HEK293 (cell line): ENCODE results near the gene SELENOM.

ENCODE experiments used
- BCL11A ChIP-seq: fragments of 450-650 bp; formaldehyde crosslinking; IDR thresholded peaks from 2 replicates; pipeline ENCODE4 v1.5.1; 2016; ENCODE audit warnings: low read depth, missing biosample characterization, missing genetic modification characterization
- KLF9 ChIP-seq: fragments of 450-650 bp; formaldehyde crosslinking; IDR thresholded peaks from 2 replicates; pipeline ENCODE4 v1.5.1; 2016; ENCODE audit warnings: missing biosample characterization, missing genetic modification characterization, low read depth
- SCRT1 ChIP-seq: fragments of 450-650 bp; formaldehyde crosslinking; IDR thresholded peaks from 2 replicates; pipeline ENCODE4 v1.5.1; 2016; ENCODE audit warnings: missing biosample characterization, missing genetic modification characterization, borderline replicate concordance
- SP2 ChIP-seq: fragments of 450-650 bp; formaldehyde crosslinking; IDR thresholded peaks from 2 replicates; pipeline ENCODE4 v1.5.1; 2016; ENCODE audit warnings: missing biosample characterization, missing genetic modification characterization
- YY1 ChIP-seq: fragments of 450-650 bp; formaldehyde crosslinking; IDR thresholded peaks from 2 replicates; pipeline ENCODE4 v1.5.1; 2018; ENCODE audit warnings: missing biosample characterization, missing genetic modification characterization
- ZBTB20 ChIP-seq: fragments of 450-650 bp; formaldehyde crosslinking; IDR thresholded peaks from 2 replicates; pipeline ENCODE4 v1.5.1; 2016; ENCODE audit warnings: missing biosample characterization, missing genetic modification characterization
- ZFP69B ChIP-seq: fragments of 450-650 bp; formaldehyde crosslinking; IDR thresholded peaks from 2 replicates; pipeline ENCODE4 v1.5.1; 2016; ENCODE audit warnings: missing biosample characterization, missing genetic modification characterization
- ZIC2 ChIP-seq: fragments of 450-650 bp; formaldehyde crosslinking; IDR thresholded peaks from 2 replicates; pipeline ENCODE4 v1.5.1; 2016; ENCODE audit warnings: missing biosample characterization, missing genetic modification characterization
- ZNF114 ChIP-seq: fragments of 450-650 bp; formaldehyde crosslinking; IDR thresholded peaks from 2 replicates; pipeline ENCODE4 v1.5.0; 2017; ENCODE audit warnings: missing biosample characterization, missing genetic modification characterization
- ZNF274 ChIP-seq, 2 experiments: fragments of 200-500 bp in 1 of 2; fragments of 450-650 bp in 1 of 2; sonication (Bioruptor generic) in 1 of 2; formaldehyde crosslinking in 1 of 2; IDR thresholded peaks; 2 replicates each; pipeline versions ENCODE4 v1.5.1 to v1.6.1; 2014 to 2016; ENCODE audit warnings: borderline replicate concordance in 1 of 2, inconsistent platforms in 1 of 2, low read length in 1 of 2, missing biosample characterization in 1 of 2, missing genetic modification characterization in 1 of 2
- ZNF324 ChIP-seq: fragments of 450-650 bp; formaldehyde crosslinking; IDR thresholded peaks from 2 replicates; pipeline ENCODE4 v1.5.1; 2016; ENCODE audit warnings: missing biosample characterization, missing genetic modification characterization
- ZNF335 ChIP-seq: fragments of 450-650 bp; formaldehyde crosslinking; conservative IDR thresholded peaks from 2 replicates; pipeline ENCODE4 v1.5.1; 2016; ENCODE audit warnings: missing biosample characterization, missing genetic modification characterization
- ZNF548 ChIP-seq: fragments of 450-650 bp; formaldehyde crosslinking; IDR thresholded peaks from 2 replicates; pipeline ENCODE4 v1.5.1; 2016; ENCODE audit warnings: missing biosample characterization, missing genetic modification characterization
- ZNF596 ChIP-seq: fragments of 450-650 bp; IDR thresholded peaks from 2 replicates; pipeline ENCODE4 v1.5.0; 2018; ENCODE audit warnings: missing biosample characterization, mild to moderate bottlenecking, missing genetic modification characterization, moderate library complexity
- ZNF600 ChIP-seq: fragments of 450-650 bp; formaldehyde crosslinking; IDR thresholded peaks from 2 replicates; pipeline ENCODE4 v1.5.1; 2016; ENCODE audit warnings: missing biosample characterization, missing genetic modification characterization
- ZNF654 ChIP-seq: fragments of 450-650 bp; formaldehyde crosslinking; IDR thresholded peaks from 2 replicates; pipeline ENCODE4 v1.5.1; 2016; ENCODE audit warnings: low read depth, missing biosample characterization, missing genetic modification characterization
- ZNF792 ChIP-seq: fragments of 450-650 bp; formaldehyde crosslinking; IDR thresholded peaks from 2 replicates; pipeline ENCODE4 v1.5.1; 2016; ENCODE audit warnings: missing biosample characterization, missing genetic modification characterization
- ZNF843 ChIP-seq: fragments of 450-650 bp; formaldehyde crosslinking; IDR thresholded peaks from 2 replicates; pipeline ENCODE4 v1.5.1; 2016; ENCODE audit warnings: missing biosample characterization, missing genetic modification characterization
- TF ChIP-seq, protein P1 (sequence below): fragments of 450-650 bp; formaldehyde crosslinking; optimal IDR thresholded peaks from 2 replicates; pipeline ENCODE3; 2016; ENCODE audit warnings: missing biosample characterization, mild to moderate bottlenecking, missing genetic modification characterization
- TF ChIP-seq, protein P2 (sequence below): fragments of 450-650 bp; formaldehyde crosslinking; IDR thresholded peaks from 2 replicates; pipeline ENCODE4 v1.5.1; 2016; ENCODE audit warnings: missing biosample characterization, missing genetic modification characterization
- TF ChIP-seq, protein P3 (sequence below): fragments of 450-650 bp; formaldehyde crosslinking; IDR thresholded peaks from 2 replicates; pipeline ENCODE4 v1.5.1; 2016; ENCODE audit warnings: missing biosample characterization, missing genetic modification characterization
- TF ChIP-seq, protein P4 (sequence below): fragments of 450-650 bp; formaldehyde crosslinking; IDR thresholded peaks from 2 replicates; pipeline ENCODE4 v1.5.1; 2016; ENCODE audit warnings: missing biosample characterization, missing genetic modification characterization
- TF ChIP-seq, protein P5 (sequence below): fragments of 450-650 bp; formaldehyde crosslinking; IDR thresholded peaks from 2 replicates; pipeline ENCODE4 v1.5.1; 2016; ENCODE audit warnings: missing biosample characterization, missing genetic modification characterization
- TF ChIP-seq, protein P6 (sequence below): fragments of 450-650 bp; formaldehyde crosslinking; IDR thresholded peaks from 2 replicates; pipeline ENCODE4 v1.5.1; 2016; ENCODE audit warnings: missing biosample characterization, missing genetic modification characterization
- TF ChIP-seq, protein P7 (sequence below): fragments of 450-650 bp; formaldehyde crosslinking; IDR thresholded peaks from 2 replicates; pipeline ENCODE4 v1.5.1; 2016; ENCODE audit warnings: missing biosample characterization, missing genetic modification characterization, low read depth

Gene SELENOM

DNA sequence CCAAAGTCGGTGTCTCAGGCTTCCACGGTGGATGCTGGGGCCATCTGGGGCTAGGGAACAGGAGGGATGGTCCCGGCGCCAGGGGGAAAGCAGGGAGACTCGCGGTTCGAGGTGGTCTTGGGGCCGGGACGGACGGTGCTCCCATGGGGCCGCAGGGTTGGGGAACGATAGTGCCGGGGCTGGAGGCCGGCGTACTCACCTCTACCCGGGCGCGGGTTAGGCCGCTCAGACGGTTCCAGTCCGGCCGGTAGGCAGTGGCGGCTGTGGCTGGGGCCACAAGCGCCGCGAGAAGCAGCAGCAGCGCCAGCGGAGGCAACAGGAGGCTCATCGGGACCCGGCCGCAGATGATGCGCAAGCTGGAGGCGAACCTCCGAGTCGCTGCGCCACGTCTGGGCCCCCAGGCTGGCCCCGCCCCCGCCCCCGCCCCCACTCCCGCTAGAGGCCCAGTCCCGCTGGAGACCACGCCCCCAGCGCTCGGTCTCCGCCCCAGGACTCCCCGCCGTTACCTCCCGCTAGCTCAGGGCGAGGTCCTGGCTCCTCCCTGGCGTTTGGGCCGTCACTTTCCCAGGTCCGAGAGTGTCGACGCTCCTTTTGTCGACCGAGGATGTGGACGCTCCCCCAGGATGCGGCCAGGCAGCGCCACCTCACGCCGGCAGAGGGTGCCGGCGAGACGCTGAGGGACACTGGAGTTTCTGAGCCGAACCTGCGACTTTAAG, at the start of gene SELENOM (continued):
- TF ChIP-seq, protein P1, sequence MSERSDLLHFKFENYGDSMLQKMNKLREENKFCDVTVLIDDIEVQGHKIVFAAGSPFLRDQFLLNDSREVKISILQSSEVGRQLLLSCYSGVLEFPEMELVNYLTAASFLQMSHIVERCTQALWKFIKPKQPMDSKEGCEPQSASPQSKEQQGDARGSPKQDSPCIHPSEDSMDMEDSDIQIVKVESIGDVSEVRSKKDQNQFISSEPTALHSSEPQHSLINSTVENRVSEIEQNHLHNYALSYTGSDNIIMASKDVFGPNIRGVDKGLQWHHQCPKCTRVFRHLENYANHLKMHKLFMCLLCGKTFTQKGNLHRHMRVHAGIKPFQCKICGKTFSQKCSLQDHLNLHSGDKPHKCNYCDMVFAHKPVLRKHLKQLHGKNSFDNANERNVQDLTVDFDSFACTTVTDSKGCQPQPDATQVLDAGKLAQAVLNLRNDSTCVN (tag by site-specific recombination), result peak; percentile 43
- TF ChIP-seq, protein P2, sequence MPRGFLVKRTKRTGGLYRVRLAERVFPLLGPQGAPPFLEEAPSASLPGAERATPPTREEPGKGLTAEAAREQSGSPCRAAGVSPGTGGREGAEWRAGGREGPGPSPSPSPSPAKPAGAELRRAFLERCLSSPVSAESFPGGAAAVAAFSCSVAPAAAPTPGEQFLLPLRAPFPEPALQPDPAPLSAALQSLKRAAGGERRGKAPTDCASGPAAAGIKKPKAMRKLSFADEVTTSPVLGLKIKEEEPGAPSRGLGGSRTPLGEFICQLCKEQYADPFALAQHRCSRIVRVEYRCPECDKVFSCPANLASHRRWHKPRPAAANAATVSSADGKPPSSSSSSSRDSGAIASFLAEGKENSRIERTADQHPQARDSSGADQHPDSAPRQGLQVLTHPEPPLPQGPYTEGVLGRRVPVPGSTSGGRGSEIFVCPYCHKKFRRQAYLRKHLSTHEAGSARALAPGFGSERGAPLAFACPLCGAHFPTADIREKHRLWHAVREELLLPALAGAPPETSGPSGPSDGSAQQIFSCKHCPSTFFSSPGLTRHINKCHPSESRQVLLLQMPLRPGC, result no peak
- peak; percentile 78; the same call in 1 of the 2 replicates for TF ChIP-seq BCL11A (tag by site-specific recombination)
- no peak for TF ChIP-seq ZNF548 (tag by site-specific recombination)
- peak; percentile 89 for TF ChIP-seq ZIC2 (tag by site-specific recombination)
- TF ChIP-seq ZNF792 (tag by site-specific recombination), result no peak
- peak; percentile 56 for TF ChIP-seq ZNF335
- TF ChIP-seq ZNF600 (tag by site-specific recombination), result no peak; the same call in 1 of the 2 replicates
- TF ChIP-seq ZNF596 (tag by site-specific recombination), result no peak
- no peak for TF ChIP-seq ZNF843 (tag by site-specific recombination)
- TF ChIP-seq, protein P3, sequence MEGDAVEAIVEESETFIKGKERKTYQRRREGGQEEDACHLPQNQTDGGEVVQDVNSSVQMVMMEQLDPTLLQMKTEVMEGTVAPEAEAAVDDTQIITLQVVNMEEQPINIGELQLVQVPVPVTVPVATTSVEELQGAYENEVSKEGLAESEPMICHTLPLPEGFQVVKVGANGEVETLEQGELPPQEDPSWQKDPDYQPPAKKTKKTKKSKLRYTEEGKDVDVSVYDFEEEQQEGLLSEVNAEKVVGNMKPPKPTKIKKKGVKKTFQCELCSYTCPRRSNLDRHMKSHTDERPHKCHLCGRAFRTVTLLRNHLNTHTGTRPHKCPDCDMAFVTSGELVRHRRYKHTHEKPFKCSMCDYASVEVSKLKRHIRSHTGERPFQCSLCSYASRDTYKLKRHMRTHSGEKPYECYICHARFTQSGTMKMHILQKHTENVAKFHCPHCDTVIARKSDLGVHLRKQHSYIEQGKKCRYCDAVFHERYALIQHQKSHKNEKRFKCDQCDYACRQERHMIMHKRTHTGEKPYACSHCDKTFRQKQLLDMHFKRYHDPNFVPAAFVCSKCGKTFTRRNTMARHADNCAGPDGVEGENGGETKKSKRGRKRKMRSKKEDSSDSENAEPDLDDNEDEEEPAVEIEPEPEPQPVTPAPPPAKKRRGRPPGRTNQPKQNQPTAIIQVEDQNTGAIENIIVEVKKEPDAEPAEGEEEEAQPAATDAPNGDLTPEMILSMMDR, result peak; percentile 95
- 0 out of 2 replicates have a peak, but pooled peaks have one; percentile 11 for TF ChIP-seq ZFP69B (tag by site-specific recombination)
- peak; percentile 78 for TF ChIP-seq SP2
- TF ChIP-seq, protein P4, sequence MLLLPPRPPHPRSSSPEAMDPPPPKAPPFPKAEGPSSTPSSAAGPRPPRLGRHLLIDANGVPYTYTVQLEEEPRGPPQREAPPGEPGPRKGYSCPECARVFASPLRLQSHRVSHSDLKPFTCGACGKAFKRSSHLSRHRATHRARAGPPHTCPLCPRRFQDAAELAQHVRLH (tag by site-specific recombination), result no peak
- TF ChIP-seq, protein P5, sequence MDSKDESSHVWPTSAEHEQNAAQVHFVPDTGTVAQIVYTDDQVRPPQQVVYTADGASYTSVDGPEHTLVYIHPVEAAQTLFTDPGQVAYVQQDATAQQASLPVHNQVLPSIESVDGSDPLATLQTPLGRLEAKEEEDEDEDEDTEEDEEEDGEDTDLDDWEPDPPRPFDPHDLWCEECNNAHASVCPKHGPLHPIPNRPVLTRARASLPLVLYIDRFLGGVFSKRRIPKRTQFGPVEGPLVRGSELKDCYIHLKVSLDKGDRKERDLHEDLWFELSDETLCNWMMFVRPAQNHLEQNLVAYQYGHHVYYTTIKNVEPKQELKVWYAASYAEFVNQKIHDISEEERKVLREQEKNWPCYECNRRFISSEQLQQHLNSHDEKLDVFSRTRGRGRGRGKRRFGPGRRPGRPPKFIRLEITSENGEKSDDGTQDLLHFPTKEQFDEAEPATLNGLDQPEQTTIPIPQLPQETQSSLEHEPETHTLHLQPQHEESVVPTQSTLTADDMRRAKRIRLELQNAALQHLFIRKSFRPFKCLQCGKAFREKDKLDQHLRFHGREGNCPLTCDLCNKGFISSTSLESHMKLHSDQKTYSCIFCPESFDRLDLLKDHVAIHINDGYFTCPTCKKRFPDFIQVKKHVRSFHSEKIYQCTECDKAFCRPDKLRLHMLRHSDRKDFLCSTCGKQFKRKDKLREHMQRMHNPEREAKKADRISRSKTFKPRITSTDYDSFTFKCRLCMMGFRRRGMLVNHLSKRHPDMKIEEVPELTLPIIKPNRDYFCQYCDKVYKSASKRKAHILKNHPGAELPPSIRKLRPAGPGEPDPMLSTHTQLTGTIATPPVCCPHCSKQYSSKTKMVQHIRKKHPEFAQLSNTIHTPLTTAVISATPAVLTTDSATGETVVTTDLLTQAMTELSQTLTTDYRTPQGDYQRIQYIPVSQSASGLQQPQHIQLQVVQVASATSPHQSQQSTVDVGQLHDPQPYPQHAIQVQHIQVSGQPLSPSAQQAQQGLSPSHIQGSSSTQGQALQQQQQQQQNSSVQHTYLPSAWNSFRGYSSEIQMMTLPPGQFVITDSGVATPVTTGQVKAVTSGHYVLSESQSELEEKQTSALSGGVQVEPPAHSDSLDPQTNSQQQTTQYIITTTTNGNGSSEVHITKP (tag by site-specific recombination), result peak; percentile 71
- TF ChIP-seq ZNF654 (tag by site-specific recombination), result peak; percentile 95
- TF ChIP-seq, protein P6, sequence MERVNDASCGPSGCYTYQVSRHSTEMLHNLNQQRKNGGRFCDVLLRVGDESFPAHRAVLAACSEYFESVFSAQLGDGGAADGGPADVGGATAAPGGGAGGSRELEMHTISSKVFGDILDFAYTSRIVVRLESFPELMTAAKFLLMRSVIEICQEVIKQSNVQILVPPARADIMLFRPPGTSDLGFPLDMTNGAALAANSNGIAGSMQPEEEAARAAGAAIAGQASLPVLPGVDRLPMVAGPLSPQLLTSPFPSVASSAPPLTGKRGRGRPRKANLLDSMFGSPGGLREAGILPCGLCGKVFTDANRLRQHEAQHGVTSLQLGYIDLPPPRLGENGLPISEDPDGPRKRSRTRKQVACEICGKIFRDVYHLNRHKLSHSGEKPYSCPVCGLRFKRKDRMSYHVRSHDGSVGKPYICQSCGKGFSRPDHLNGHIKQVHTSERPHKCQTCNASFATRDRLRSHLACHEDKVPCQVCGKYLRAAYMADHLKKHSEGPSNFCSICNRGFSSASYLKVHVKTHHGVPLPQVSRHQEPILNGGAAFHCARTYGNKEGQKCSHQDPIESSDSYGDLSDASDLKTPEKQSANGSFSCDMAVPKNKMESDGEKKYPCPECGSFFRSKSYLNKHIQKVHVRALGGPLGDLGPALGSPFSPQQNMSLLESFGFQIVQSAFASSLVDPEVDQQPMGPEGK (tag by site-specific recombination), result peak; percentile 63
- TF ChIP-seq ZNF324 (tag by site-specific recombination), result 0 out of 2 replicates have a peak, but pooled peaks have one; percentile 41
- peak; percentile 52; the same call in 1 of the 2 replicates for TF ChIP-seq SCRT1
- TF ChIP-seq, protein P7, sequence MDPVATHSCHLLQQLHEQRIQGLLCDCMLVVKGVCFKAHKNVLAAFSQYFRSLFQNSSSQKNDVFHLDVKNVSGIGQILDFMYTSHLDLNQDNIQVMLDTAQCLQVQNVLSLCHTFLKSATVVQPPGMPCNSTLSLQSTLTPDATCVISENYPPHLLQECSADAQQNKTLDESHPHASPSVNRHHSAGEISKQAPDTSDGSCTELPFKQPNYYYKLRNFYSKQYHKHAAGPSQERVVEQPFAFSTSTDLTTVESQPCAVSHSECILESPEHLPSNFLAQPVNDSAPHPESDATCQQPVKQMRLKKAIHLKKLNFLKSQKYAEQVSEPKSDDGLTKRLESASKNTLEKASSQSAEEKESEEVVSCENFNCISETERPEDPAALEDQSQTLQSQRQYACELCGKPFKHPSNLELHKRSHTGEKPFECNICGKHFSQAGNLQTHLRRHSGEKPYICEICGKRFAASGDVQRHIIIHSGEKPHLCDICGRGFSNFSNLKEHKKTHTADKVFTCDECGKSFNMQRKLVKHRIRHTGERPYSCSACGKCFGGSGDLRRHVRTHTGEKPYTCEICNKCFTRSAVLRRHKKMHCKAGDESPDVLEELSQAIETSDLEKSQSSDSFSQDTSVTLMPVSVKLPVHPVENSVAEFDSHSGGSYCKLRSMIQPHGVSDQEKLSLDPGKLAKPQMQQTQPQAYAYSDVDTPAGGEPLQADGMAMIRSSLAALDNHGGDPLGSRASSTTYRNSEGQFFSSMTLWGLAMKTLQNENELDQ (tag by site-specific recombination), result no peak
- TF ChIP-seq KLF9, result peak; percentile 82
- TF ChIP-seq YY1 (tag by site-specific recombination), result 0 out of 2 replicates have a peak, but pooled peaks have one; percentile 13
- TF ChIP-seq ZNF114 (tag by site-specific recombination), result no peak
- peak; percentile 29; the same call in 1 of the 2 replicates for TF ChIP-seq ZBTB20
- TF ChIP-seq ZNF274 (IDR thresholded peaks at IDR 0.05; ENCODE audit: low read length), result no peak
- TF ChIP-seq ZNF274 (tag by site-specific recombination; IDR thresholded peaks at IDR 0.05; ENCODE audit: borderline replicate concordance), result no peak
